ENCODE data around the gene SCGB1D4.

- TF ChIP-seq POLR2AphosphoS5 (IDR thresholded peaks at IDR 0.05; ENCODE audit: borderline replicate concordance, low read depth, low read length) (no peak), FOXP2 (optimal IDR thresholded peaks at IDR 0.05; ENCODE audit: control extremely low read depth, extremely low read length, insufficient read depth) (no peak)
These were observed 31.3 kb downstream of the SCGB1D4 start for GRCh38 chr11:62267576-62267975.
